ENCODE data around the gene EIF2D. TPM values are rescaled to one million over a fixed set of nuclear protein-coding genes. Genes with fewer than 3 reads are reported as not detected.
"Not testable (repeated sequence)": the region's sequence is repeated elsewhere in the genome, so short reads cannot be mapped to it uniquely, and the experiment has no call there.

Gene EIF2D
- total and polyA plus RNA-seq, 2 experiments from 2014 or later: 31.4 to 53.4 TPM

DNA sequence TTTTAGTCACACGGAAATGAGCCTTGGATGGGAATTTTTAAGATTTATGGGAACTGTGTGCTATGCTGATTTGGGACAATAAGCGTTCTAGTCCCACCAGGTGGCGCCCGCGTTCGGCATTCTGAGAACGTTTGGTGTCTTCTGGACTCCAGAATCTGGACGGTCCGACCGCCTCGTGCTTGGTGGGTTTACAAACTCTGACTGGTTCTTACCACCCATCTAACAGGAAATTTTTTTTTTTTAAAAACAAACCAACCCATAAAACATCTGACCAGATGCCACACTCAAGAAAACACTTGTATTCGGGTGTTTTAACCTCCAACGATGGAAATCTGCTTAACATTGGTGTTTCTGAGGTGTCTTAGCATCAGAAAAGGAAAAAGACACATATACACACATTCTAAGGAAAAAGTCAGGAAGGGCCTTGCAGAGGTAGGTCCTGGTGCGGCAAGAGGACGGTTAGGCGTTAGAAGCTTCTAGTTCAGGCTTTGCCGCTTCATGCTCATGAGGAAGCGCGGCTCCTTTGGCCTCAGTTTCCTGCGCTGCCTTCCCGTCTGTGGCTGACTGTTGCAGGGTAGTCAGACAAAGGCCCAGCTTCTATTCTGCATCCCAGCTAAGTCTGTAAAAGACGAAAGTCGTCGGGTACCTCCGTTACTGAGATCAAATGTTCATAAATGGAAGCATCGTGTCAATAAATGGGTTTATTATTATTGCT, 22.3 kb upstream of the EIF2D start:
- Histone ChIP-seq H2AFZ (peak overlapping the region; percentile 74), H3F3A (ENCODE audit: insufficient read depth) (peaks cover 43% of the 10 kb centered on the region), H3K9ac (peak overlapping the region; percentile 96), H3K79me2 (ENCODE audit: insufficient read depth) (peaks cover 37% of the 10 kb centered on the region), H3K4me1 (ENCODE audit: insufficient read depth) (peaks cover 46% of the 10 kb centered on the region), H3K27ac (peak overlapping the region; percentile 94), H4K20me1 (ENCODE audit: insufficient read depth) (no peaks in the 10 kb centered on the region), H3K9me3 (ENCODE audit: low read depth) (no peaks in the 10 kb centered on the region), H3K27me3 (replicated peaks; ENCODE audit: insufficient read depth) (no peaks in the 10 kb centered on the region), H3K36me3 (ENCODE audit: low read depth) (no peaks in the 10 kb centered on the region), H3K4me3 (peak overlapping the region; percentile 91), H3K9me2 (ENCODE audit: insufficient read depth) (no peaks in the 10 kb centered on the region), H3K4me2 (ENCODE audit: unreplicated experiment) (peak overlapping the region; percentile 80)
- no peak for TF ChIP-seq EZH2 (IDR thresholded peaks at IDR 0.05; ENCODE audit: insufficient read depth, poor library complexity, severe bottlenecking)
- TF ChIP-seq EZH2phosphoT487 (IDR thresholded peaks at IDR 0.05; ENCODE audit: insufficient read depth, low read depth): no peak
- 4 to 5% methylated on average over 26 of the region's 26 CpGs for WGBS, 2 experiments (ENCODE audit: low coverage in 1 of 2, low lambda C conversion rate in 2 of 2, missing lambda C conversion rate in 2 of 2)
- peak; percentile 97 for DNase-seq
- in situ Hi-C loops (cut with MboI): no loop called here

DNA sequence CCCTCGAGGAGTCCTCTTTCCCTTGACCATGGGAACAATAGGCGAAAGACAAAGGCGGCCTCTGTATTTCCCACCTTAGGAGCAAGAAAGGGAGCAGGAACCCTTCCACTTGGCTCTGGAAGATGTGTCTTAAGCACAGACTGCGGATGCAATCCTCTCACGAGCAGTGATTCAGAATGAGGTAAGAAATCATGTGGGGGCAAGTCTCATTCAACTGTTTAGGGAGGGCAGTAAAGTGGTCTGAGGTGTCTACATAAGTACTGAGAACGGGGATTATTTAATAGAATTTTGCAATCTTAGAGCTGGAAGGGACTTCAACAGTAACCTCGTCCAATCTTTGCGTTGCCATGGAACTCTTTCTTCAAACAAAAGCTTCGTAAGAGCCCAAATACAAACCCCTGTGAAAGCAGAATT, 21.4 kb upstream of the EIF2D start:
- Histone ChIP-seq H3F3A (ENCODE audit: insufficient read depth) (peaks cover 38% of the 10 kb centered on the region), H3K27me3 (replicated peaks; ENCODE audit: insufficient read depth) (no peaks in the 10 kb centered on the region), H3K9ac (peak overlapping the region; percentile 96), H3K9me3 (ENCODE audit: low read depth) (no peaks in the 10 kb centered on the region), H2AFZ (peak overlapping the region; percentile 59), H3K4me2 (ENCODE audit: unreplicated experiment) (peak overlapping the region; percentile 80), H3K27ac (peak overlapping the region; percentile 94), H4K20me1 (ENCODE audit: insufficient read depth) (no peaks in the 10 kb centered on the region), H3K36me3 (ENCODE audit: low read depth) (no peaks in the 10 kb centered on the region), H3K9me2 (ENCODE audit: insufficient read depth) (no peaks in the 10 kb centered on the region), H3K79me2 (ENCODE audit: insufficient read depth) (peaks cover 30% of the 10 kb centered on the region), H3K4me3 (peak overlapping the region; percentile 91), H3K4me1 (ENCODE audit: insufficient read depth) (peaks cover 38% of the 10 kb centered on the region)
- in situ Hi-C loops (cut with MboI): no loop called here
- 19 to 21% methylated on average over 9 of the region's 9 CpGs for WGBS, 2 experiments (ENCODE audit: low coverage in 1 of 2, low lambda C conversion rate in 2 of 2, missing lambda C conversion rate in 2 of 2)
- DNase-seq: peak; percentile 95
- TF ChIP-seq EZH2 (IDR thresholded peaks at IDR 0.05; ENCODE audit: insufficient read depth, poor library complexity, severe bottlenecking) (no peak), EZH2phosphoT487 (IDR thresholded peaks at IDR 0.05; ENCODE audit: insufficient read depth, low read depth) (no peak)

DNA sequence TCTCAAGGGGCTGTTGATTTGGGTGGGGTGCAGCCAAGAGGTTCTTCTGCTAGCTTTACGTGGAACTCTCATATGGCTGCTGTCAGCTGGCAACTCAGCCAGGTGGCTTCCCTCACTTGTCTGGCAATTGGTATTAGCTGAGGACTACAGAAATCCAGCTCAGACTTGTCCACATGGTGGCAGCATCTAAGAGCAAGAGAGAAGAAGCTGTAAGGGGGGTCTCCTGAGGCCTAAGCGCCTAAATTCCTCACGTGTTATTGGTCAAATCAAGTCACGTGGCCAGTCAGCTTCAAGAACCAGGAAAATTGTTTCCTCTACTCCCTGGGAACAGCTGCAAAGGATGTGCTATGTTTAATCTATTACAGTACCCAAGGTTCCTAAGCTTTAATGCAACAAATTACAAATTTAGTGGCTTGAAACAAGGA, 18.8 kb upstream of the EIF2D start:
- Histone ChIP-seq H3K4me1 (ENCODE audit: insufficient read depth) (peaks cover 19% of the 10 kb centered on the region), H3K9me2 (ENCODE audit: insufficient read depth) (no peaks in the 10 kb centered on the region), H3K27ac (no peak overlapping the region), H3K4me3 (no peak overlapping the region), H3K79me2 (ENCODE audit: insufficient read depth) (peaks cover 7% of the 10 kb centered on the region), H3K4me2 (ENCODE audit: unreplicated experiment) (no peak overlapping the region), H3K27me3 (replicated peaks; ENCODE audit: insufficient read depth) (no peaks in the 10 kb centered on the region), H2AFZ (no peak overlapping the region), H3K9me3 (ENCODE audit: low read depth) (no peaks in the 10 kb centered on the region), H3K36me3 (ENCODE audit: low read depth) (no peaks in the 10 kb centered on the region), H3K9ac (no peak overlapping the region), H4K20me1 (ENCODE audit: insufficient read depth) (no peaks in the 10 kb centered on the region), H3F3A (ENCODE audit: insufficient read depth) (peaks cover 15% of the 10 kb centered on the region; the same call in 1 of the 2 replicates)
- in situ Hi-C loops (cut with MboI): no loop called here
- TF ChIP-seq EZH2 (IDR thresholded peaks at IDR 0.05; ENCODE audit: insufficient read depth, poor library complexity, severe bottlenecking): no peak
- TF ChIP-seq EZH2phosphoT487 (IDR thresholded peaks at IDR 0.05; ENCODE audit: insufficient read depth, low read depth): no peak
- DNase-seq: peak; percentile 78
- 39 to 48% methylated on average over 4 of the region's 4 CpGs for WGBS, 2 experiments (ENCODE audit: low coverage in 1 of 2, low lambda C conversion rate in 2 of 2, missing lambda C conversion rate in 2 of 2)

DNA sequence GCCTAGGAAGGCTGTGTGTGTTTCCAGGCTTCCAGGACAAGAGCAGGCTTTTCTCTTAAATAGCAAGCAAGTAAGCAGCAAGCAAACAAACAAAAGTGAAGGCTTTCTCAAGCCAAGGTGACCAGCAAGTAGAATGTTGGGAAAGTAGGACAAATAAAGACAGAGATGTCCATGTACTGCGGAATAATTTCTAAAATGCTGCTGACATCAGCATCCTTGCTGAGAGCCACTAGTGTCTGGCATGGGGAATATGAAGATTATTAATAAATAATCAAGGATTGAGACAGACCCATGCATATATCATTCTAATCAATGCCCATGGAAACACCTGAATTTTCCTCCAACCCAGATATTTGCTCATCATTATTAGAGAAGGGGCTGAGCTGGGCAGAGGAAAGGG, 16.7 kb upstream of the EIF2D start:
- Histone ChIP-seq H3K4me3 (no peak overlapping the region), H2AFZ (no peak overlapping the region), H3F3A (ENCODE audit: insufficient read depth) (0 out of 2 replicates have a peak, but pooled peaks cover 6% of the 10 kb centered on the region), H3K9me3 (ENCODE audit: low read depth) (no peaks in the 10 kb centered on the region), H3K27me3 (replicated peaks; ENCODE audit: insufficient read depth) (no peaks in the 10 kb centered on the region), H3K9ac (no peak overlapping the region), H3K9me2 (ENCODE audit: insufficient read depth) (no peaks in the 10 kb centered on the region), H3K27ac (no peak overlapping the region), H3K36me3 (ENCODE audit: low read depth) (no peaks in the 10 kb centered on the region), H3K4me1 (ENCODE audit: insufficient read depth) (peaks cover 8% of the 10 kb centered on the region), H4K20me1 (ENCODE audit: insufficient read depth) (no peaks in the 10 kb centered on the region), H3K4me2 (ENCODE audit: unreplicated experiment) (no peak overlapping the region), H3K79me2 (ENCODE audit: insufficient read depth) (no peaks in the 10 kb centered on the region)
- no peak for TF ChIP-seq EZH2phosphoT487 (IDR thresholded peaks at IDR 0.05; ENCODE audit: insufficient read depth, low read depth)
- no peak for TF ChIP-seq EZH2 (IDR thresholded peaks at IDR 0.05; ENCODE audit: insufficient read depth, poor library complexity, severe bottlenecking)
- 15 to 22% methylated on average over 1 of the region's 1 CpG for WGBS, 2 experiments (ENCODE audit: low coverage in 1 of 2, low lambda C conversion rate in 2 of 2, missing lambda C conversion rate in 2 of 2)
- in situ Hi-C loops (cut with MboI): no loop called here
- DNase-seq: no peak

- H3K9ac ChIP-seq; H3K9me2 ChIP-seq (ENCODE audit: insufficient read depth); in situ Hi-C loops (cut with MboI); H3K9me3 ChIP-seq (ENCODE audit: low read depth); H3K36me3 ChIP-seq (ENCODE audit: low read depth); H3K79me2 ChIP-seq (ENCODE audit: insufficient read depth); H3F3A ChIP-seq (ENCODE audit: insufficient read depth); H3K4me3 ChIP-seq; DNase-seq; H3K27ac ChIP-seq; H3K27me3 ChIP-seq (replicated peaks; ENCODE audit: insufficient read depth); H4K20me1 ChIP-seq (ENCODE audit: insufficient read depth); H3K4me1 ChIP-seq (ENCODE audit: insufficient read depth); H3K4me2 ChIP-seq (ENCODE audit: unreplicated experiment); H2AFZ ChIP-seq: not testable (repeated sequence)
- 89 to 96% methylated on average over 2 of the region's 2 CpGs for WGBS, 2 experiments (ENCODE audit: low coverage in 1 of 2, low lambda C conversion rate in 2 of 2, missing lambda C conversion rate in 2 of 2)
Measured at GRCh38 chr1:206626396-206626795, 14.1 kb upstream of the EIF2D start.

Data from GM23248 (cell line).